IMR-90 (cell line): Measurements from ENCODE around the gene ADAM12. TPM values are rescaled to one million over a fixed set of nuclear protein-coding genes. Genes with fewer than 3 reads are reported as not detected.

Source experiments
- ATAC-seq: fragments of 200-7000 bp; cut with Tn5 transposase; 2 replicates; pipeline ENCODE4 v1.9.1; 2020; ENCODE audit warnings: low read depth, mild to moderate bottlenecking, moderate library complexity
- BruUV-seq: library from RNA; stranded (reverse); fragments of 400-500 nt; replicated peaks from 2 replicates; lab custom pipeline; 2021; lab: Mats Ljungman, UMichigan
- CTCF ChIA-PET: fragments of 300-600 bp; formaldehyde crosslinking; extraction: SDS; loops from one replicate; lab custom pipeline; 2021; ENCODE audit warnings: antibody characterized with exemption; lab: Yijun Ruan, JAX
- POLR2A ChIA-PET: fragments of 300-600 bp; sonication (Branson Sonifier 250); formaldehyde crosslinking; loops from one replicate; lab custom pipeline; 2022; ENCODE audit warnings: antibody characterized with exemption; ENCODE audit not compliant: unreplicated experiment; lab: Charles Lee
- DNase-seq: peaks from one replicate; pipeline ENCODE4 v3.0.0; 2013
- H2AFZ ChIP-seq: replicated peaks from 2 replicates; pipeline ENCODE3; 2013; ENCODE audit warnings: low read length, mild to moderate bottlenecking; ENCODE audit not compliant: poor library complexity
- H2AK5ac ChIP-seq: 2 replicates; pipeline ENCODE4 v1.6.1; 2013; ENCODE audit warnings: low read depth, low read length, inconsistent platforms
- H2AK9ac ChIP-seq: replicated peaks from 2 replicates; pipeline ENCODE3; 2013; ENCODE audit warnings: mild to moderate bottlenecking, low read depth, low read length, moderate library complexity; ENCODE audit not compliant: poor library complexity
- H2BK120ac ChIP-seq: 2 replicates; pipeline ENCODE4 v1.6.1; 2013; ENCODE audit warnings: low read depth, low read length, inconsistent platforms
- H2BK15ac ChIP-seq: 3 replicates; pipeline ENCODE4 v1.6.1; 2013; ENCODE audit warnings: low read depth, low read length, inconsistent platforms
- H2BK20ac ChIP-seq: 2 replicates; pipeline ENCODE4 v1.6.1; 2013; ENCODE audit warnings: low read depth, mild to moderate bottlenecking, inconsistent platforms, low read length, moderate library complexity
- H2BK5ac ChIP-seq: 2 replicates; pipeline ENCODE4 v1.6.1; 2013; ENCODE audit warnings: mild to moderate bottlenecking, low read depth, low read length, inconsistent platforms; ENCODE audit not compliant: poor library complexity, severe bottlenecking
- H3K14ac ChIP-seq: replicated peaks from 2 replicates; pipeline ENCODE4 v1.6.1; 2013; ENCODE audit warnings: low read depth, low read length, inconsistent platforms
- H3K18ac ChIP-seq: 2 replicates; pipeline ENCODE4 v1.6.1; 2013; ENCODE audit warnings: low read depth, low read length, control low read depth
- H3K23ac ChIP-seq: 2 replicates; pipeline ENCODE4 v1.6.1; 2013; ENCODE audit warnings: low read depth, low read length, inconsistent platforms
- H3K27ac ChIP-seq: 2 replicates; pipeline ENCODE4 v1.5.1; 2013; ENCODE audit warnings: mild to moderate bottlenecking, control low read depth, low read length; ENCODE audit not compliant: insufficient read depth
- H3K27me3 ChIP-seq: 2 replicates; pipeline ENCODE4 v1.6.1; 2013; ENCODE audit warnings: low read length; ENCODE audit not compliant: control insufficient read depth, insufficient read depth
- H3K36me3 ChIP-seq: 2 replicates; pipeline ENCODE4 v1.6.1; 2013; ENCODE audit warnings: low read length, mixed read lengths; ENCODE audit not compliant: control insufficient read depth, insufficient read depth
- H3K4ac ChIP-seq: 2 replicates; pipeline ENCODE4 v1.6.1; 2013; ENCODE audit warnings: low read depth, low read length, inconsistent platforms
- H3K4me1 ChIP-seq: 2 replicates; pipeline ENCODE4 v1.6.1; 2013; ENCODE audit warnings: low read length, mixed read lengths; ENCODE audit not compliant: control insufficient read depth, insufficient read depth
- H3K4me2 ChIP-seq: 2 replicates; pipeline ENCODE4 v1.6.1; 2013; ENCODE audit warnings: low read depth, mild to moderate bottlenecking, control low read depth, low read length, moderate library complexity
- H3K4me3 ChIP-seq: 2 replicates; pipeline ENCODE4 v1.5.1; 2013; ENCODE audit warnings: low read depth, mild to moderate bottlenecking, control low read depth, low read length, moderate library complexity; ENCODE audit not compliant: insufficient read depth
- H3K56ac ChIP-seq: 2 replicates; pipeline ENCODE4 v1.6.1; 2013; ENCODE audit warnings: low read length, inconsistent platforms; ENCODE audit not compliant: insufficient read depth; ENCODE audit errors: extremely low read depth
- H3K79me1 ChIP-seq, 2 experiments: 2 replicates each; pipeline ENCODE4 v1.6.1; 2013; ENCODE audit warnings: low read length in 2 of 2, inconsistent platforms in 1 of 2, low read depth in 1 of 2
- H3K9ac ChIP-seq: 2 replicates; pipeline ENCODE4 v1.6.1; 2013; ENCODE audit warnings: low read depth, low read length, control low read depth
- H3K9me1 ChIP-seq: 2 replicates; pipeline ENCODE4 v1.6.1; 2013; ENCODE audit warnings: low read length, inconsistent platforms; ENCODE audit not compliant: insufficient read depth
- H3K9me3 ChIP-seq: 2 replicates; pipeline ENCODE4 v1.6.1; 2013; ENCODE audit warnings: low read length; ENCODE audit not compliant: control insufficient read depth, insufficient read depth
- H4K20me1 ChIP-seq: 2 replicates; pipeline ENCODE4 v1.6.1; 2013; ENCODE audit warnings: low read length, inconsistent platforms; ENCODE audit not compliant: insufficient read depth
- H4K5ac ChIP-seq: 2 replicates; pipeline ENCODE4 v1.6.1; 2013; ENCODE audit warnings: mild to moderate bottlenecking, low read depth, low read length, control low read depth
- H4K8ac ChIP-seq, 2 experiments: 2 replicates each; pipeline ENCODE4 v1.6.1; 2013; ENCODE audit warnings: low read depth in 2 of 2, low read length in 2 of 2, control low read depth in 1 of 2, inconsistent platforms in 1 of 2
- H4K91ac ChIP-seq: 2 replicates; pipeline ENCODE4 v1.6.1; 2013; ENCODE audit warnings: low read depth, low read length, inconsistent platforms; ENCODE audit not compliant: insufficient read depth
- BHLHE40 ChIP-seq: fragments of 150-350 bp; IDR thresholded peaks from 2 replicates; pipeline ENCODE4 v1.6.1; 2016; ENCODE audit warnings: mild to moderate bottlenecking, low read depth, low read length
- FOS ChIP-seq: fragments of 150-350 bp; IDR thresholded peaks from 2 replicates; pipeline ENCODE4 v1.6.1; 2016; ENCODE audit warnings: low read depth, low read length
- NFE2L2 ChIP-seq: fragments of 150-350 bp; IDR thresholded peaks from 2 replicates; pipeline ENCODE4 v1.6.1; 2016; ENCODE audit warnings: low read depth, mild to moderate bottlenecking, low read length
- RAD21 ChIP-seq: IDR thresholded peaks from 2 replicates; pipeline ENCODE4 v1.6.1; 2012; ENCODE audit warnings: low read length, improper control_type of control experiment
- RFX5 ChIP-seq: IDR thresholded peaks from 2 replicates; pipeline ENCODE4 v1.8.0; 2012; ENCODE audit warnings: low read depth, mild to moderate bottlenecking, low read length, moderate library complexity
- WGBS, 2 experiments: methylation state at CpG; one replicate each; pipeline versions ENCODE4 v1.1.5 to v1.1.7; 2013; ENCODE audit warnings: missing lambda C conversion rate in 2 of 2; ENCODE audit not compliant: insufficient read length in 1 of 2; ENCODE audit errors: extremely low coverage in 2 of 2; 5-methylcytosine and 5-hydroxymethylcytosine counted together
- dilution Hi-C: fragments of 300-500 bp; cut with HindIII; formaldehyde crosslinking; loops from one replicate; pipeline ENCODE4 v1.14.3; 2018; ENCODE audit warnings: low sequenced_read_pairs; ENCODE audit not compliant: unreplicated experiment
- in situ Hi-C: fragments of 300-500 bp; cut with MboI; formaldehyde crosslinking; loops from 3 replicates; pipeline ENCODE4 v1.14.3; 2019; ENCODE audit warnings: low sequenced_read_pairs, inconsistent platforms, mixed read lengths
- intact Hi-C: fragments of 100-400 bp; cut with micrococcal nuclease; formaldehyde crosslinking; loops from 2 replicates; pipeline ENCODE4 v1.10.0; 2022
- polyA plus RNA-seq, 3 experiments: library from polyadenylated mRNA; depleted of rRNA; stranded (reverse); fragments of >200 nt; gene quantifications; 2 replicates each; pipeline ENCODE4 v1.2.3, GENCODE V29; 2012; ENCODE audit warnings: low replicate concordance in 1 of 3
- total RNA-seq: library from RNA; depleted of rRNA; stranded (reverse); fragments of >200 nt; gene quantifications from 2 replicates; pipeline ENCODE4 v1.2.3, GENCODE V29; 2012
- TF ChIP-seq, protein P1 (sequence below): conservative IDR thresholded peaks from 2 replicates; pipeline ENCODE4 v1.5.1; 2012; ENCODE audit warnings: mild to moderate bottlenecking, low read depth, low read length, improper control_type of control experiment

Gene ADAM12
- total and polyA plus RNA-seq, 2 of the 4 experiments (the other 2 are of a cell fraction) = 9.6 to 10.2 TPM

DNA sequence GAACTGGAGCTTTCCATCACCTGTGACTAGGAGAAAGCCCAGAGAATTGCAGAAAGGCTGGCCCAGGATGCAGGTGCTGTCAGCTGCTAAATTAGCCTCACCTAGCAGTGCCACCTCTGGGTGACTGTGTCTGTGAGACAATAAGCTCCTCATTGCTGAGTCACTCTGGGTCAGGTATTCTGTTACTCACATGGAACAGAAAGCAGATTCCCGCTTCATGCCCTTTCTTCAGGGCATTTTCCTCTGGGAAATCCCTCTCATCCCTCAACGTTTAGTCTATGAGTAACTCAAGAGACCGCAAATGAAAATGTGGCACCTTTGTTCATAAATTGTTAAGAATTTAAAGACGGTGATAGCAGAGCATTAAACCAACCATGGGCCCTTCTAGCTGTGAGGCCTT is 184.0 kb downstream of the ADAM12 start:
- CTCF ChIA-PET = no interaction called here
- Histone ChIP-seq H2BK120ac (no peak overlapping the region), H3K4ac (no peak overlapping the region), H2AK9ac (no peak overlapping the region), H3K9me3 (no peaks in the 10 kb centered on the region), H3K56ac (no peak overlapping the region), H3K27ac (no peak overlapping the region), H3K9ac (no peak overlapping the region), H3K14ac (no peak overlapping the region), H3K79me1 (no peaks in the 10 kb centered on the region), H3K4me3 (no peak overlapping the region), H2BK5ac (no peak overlapping the region), H3K4me2 (no peak overlapping the region), H2BK15ac (no peak overlapping the region), H4K5ac (no peak overlapping the region), H3K9me1 (no peaks in the 10 kb centered on the region), H3K18ac (no peak overlapping the region), H3K23ac (no peak overlapping the region), H3K36me3 (no peaks in the 10 kb centered on the region), H3K27me3 (no peaks in the 10 kb centered on the region), H3K4me1 (peaks cover 1% of the 10 kb centered on the region; the same call in 1 of the 2 replicates), H2BK20ac (peak overlapping the region; percentile 29), H4K91ac (no peak overlapping the region), H4K20me1 (no peaks in the 10 kb centered on the region), H4K8ac (no peak overlapping the region), H2AK5ac (no peak overlapping the region), H2AFZ (no peak overlapping the region)
- no TSS peak for BruUV-seq
- in situ Hi-C loops (no loop called here), dilution Hi-C loops (no loop called here), intact Hi-C loops (no loop called here)
- POLR2A ChIA-PET = no interaction called here
- no CpG with 5 or more reads among the region's 4 CpGs for WGBS, 2 experiments
- TF ChIP-seq RFX5 = no peak
- no peak for TF ChIP-seq FOS
- TF ChIP-seq RAD21 = no peak
- TF ChIP-seq, protein P1, sequence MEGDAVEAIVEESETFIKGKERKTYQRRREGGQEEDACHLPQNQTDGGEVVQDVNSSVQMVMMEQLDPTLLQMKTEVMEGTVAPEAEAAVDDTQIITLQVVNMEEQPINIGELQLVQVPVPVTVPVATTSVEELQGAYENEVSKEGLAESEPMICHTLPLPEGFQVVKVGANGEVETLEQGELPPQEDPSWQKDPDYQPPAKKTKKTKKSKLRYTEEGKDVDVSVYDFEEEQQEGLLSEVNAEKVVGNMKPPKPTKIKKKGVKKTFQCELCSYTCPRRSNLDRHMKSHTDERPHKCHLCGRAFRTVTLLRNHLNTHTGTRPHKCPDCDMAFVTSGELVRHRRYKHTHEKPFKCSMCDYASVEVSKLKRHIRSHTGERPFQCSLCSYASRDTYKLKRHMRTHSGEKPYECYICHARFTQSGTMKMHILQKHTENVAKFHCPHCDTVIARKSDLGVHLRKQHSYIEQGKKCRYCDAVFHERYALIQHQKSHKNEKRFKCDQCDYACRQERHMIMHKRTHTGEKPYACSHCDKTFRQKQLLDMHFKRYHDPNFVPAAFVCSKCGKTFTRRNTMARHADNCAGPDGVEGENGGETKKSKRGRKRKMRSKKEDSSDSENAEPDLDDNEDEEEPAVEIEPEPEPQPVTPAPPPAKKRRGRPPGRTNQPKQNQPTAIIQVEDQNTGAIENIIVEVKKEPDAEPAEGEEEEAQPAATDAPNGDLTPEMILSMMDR = no peak
- TF ChIP-seq BHLHE40 = no peak
- TF ChIP-seq NFE2L2 = peak; percentile 23; the same call in 1 of the 2 replicates
- ATAC-seq (no peak), DNase-seq (no peak)
